DND-41 (cell line): ENCODE data around the gene RUNX1.

Experiments
- ATAC-seq: fragments of 200-7000 bp; cut with Tn5 transposase; 3 replicates; pipeline ENCODE4 v1.9.1; 2021; ENCODE audit warnings: low read depth; ENCODE audit not compliant: insufficient read depth
- DNase-seq: peaks from one replicate; pipeline ENCODE4 v3.0.0-alpha.2; 2020
- H2AFZ ChIP-seq: 2 replicates; pipeline ENCODE4 v1.6.0; 2012; ENCODE audit warnings: low read depth, low read length
- H3K27ac ChIP-seq: 2 replicates; pipeline ENCODE4 v1.5.1; 2012; ENCODE audit warnings: low read length, inconsistent platforms
- H3K27me3 ChIP-seq: fragments of 200-600 bp; sonication (generic); 2 replicates; pipeline ENCODE4 v1.6.0; 2012; ENCODE audit warnings: low read length, mild to moderate bottlenecking, inconsistent platforms; ENCODE audit not compliant: insufficient read depth, poor library complexity
- H3K36me3 ChIP-seq: 2 replicates; pipeline ENCODE4 v1.5.1; 2012; ENCODE audit warnings: low read length, inconsistent platforms; ENCODE audit not compliant: insufficient read depth
- H3K4me1 ChIP-seq: 2 replicates; pipeline ENCODE4 v1.5.1; 2012; ENCODE audit warnings: mild to moderate bottlenecking, low read length; ENCODE audit not compliant: insufficient read depth
- H3K4me2 ChIP-seq: 2 replicates; pipeline ENCODE4 v1.6.0; 2012; ENCODE audit warnings: mild to moderate bottlenecking, moderate library complexity, low read length, inconsistent platforms; ENCODE audit not compliant: insufficient read depth
- H3K4me3 ChIP-seq, 2 experiments: fragments of 200-600 bp in 1 of 2; shearing (Covaris generic) in 1 of 2; 2 replicates each; pipeline ENCODE4 v1.5.1; 2012 to 2016; ENCODE audit warnings: inconsistent platforms in 2 of 2, low read length in 2 of 2, mild to moderate bottlenecking in 2 of 2, low read depth in 1 of 2, moderate library complexity in 1 of 2
- H3K79me2 ChIP-seq: 2 replicates; pipeline ENCODE4 v1.6.0; 2012; ENCODE audit warnings: low read length, inconsistent platforms; ENCODE audit not compliant: insufficient read depth
- H3K9ac ChIP-seq: 2 replicates; pipeline ENCODE4 v1.6.0; 2012; ENCODE audit warnings: low read depth, mild to moderate bottlenecking, inconsistent platforms, low read length, moderate library complexity
- H3K9me3 ChIP-seq: 2 replicates; pipeline ENCODE4 v1.5.1; 2012; ENCODE audit warnings: low read length, moderate library complexity, mild to moderate bottlenecking, inconsistent platforms; ENCODE audit not compliant: insufficient read depth, severe bottlenecking
- H4K20me1 ChIP-seq: 2 replicates; pipeline ENCODE4 v1.6.0; 2012; ENCODE audit warnings: low read length; ENCODE audit not compliant: insufficient read depth
- EZH2 ChIP-seq: IDR thresholded peaks from 3 replicates; pipeline ENCODE4 v1.6.1; 2012; ENCODE audit warnings: borderline replicate concordance, low read depth, mild to moderate bottlenecking, moderate library complexity, low read length, inconsistent platforms; ENCODE audit not compliant: severe bottlenecking
- TF ChIP-seq, protein P1 (sequence below): IDR thresholded peaks from 2 replicates; pipeline ENCODE4 v1.5.1; 2012; ENCODE audit warnings: borderline replicate concordance, low read length, moderate library complexity, mild to moderate bottlenecking; ENCODE audit not compliant: poor library complexity, severe bottlenecking; ENCODE audit errors: extremely low read depth

Gene RUNX1

DNA sequence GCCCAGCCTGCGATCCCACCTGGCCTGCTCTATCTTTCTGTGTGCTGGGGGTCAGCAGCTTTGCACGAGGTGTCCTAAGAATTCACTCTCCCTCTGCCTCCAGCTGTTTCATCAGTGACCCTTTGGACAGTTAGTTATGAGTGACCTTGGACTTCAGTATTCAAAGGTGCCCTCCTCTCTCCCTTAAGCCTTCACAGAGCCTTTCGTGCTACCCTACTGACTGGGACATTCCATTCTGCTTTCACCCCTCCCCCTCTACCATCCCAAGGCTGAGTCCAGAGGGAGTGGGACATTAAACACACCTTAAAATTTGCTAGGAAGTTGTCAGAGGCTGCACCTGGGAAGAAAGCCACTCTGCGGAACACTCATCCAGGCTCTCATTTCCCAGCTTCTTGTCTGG is 208.4 kb downstream of the RUNX1 start:
- Histone ChIP-seq H3K4me1 (no peaks in the 10 kb centered on the region), H3K4me3 (no peak overlapping the region), H3K27me3 (no peaks in the 10 kb centered on the region), H2AFZ (no peak overlapping the region), H3K9me3 (no peaks in the 10 kb centered on the region), H3K9ac (no peak overlapping the region), H3K27ac (no peak overlapping the region), H3K79me2 (peaks cover 91% of the 10 kb centered on the region), H3K4me2 (no peak overlapping the region), H3K36me3 (peaks cover 99% of the 10 kb centered on the region), H4K20me1 (peaks cover 67% of the 10 kb centered on the region)
- DNase-seq (no peak), ATAC-seq (no peak)
- TF ChIP-seq EZH2, result no peak

DNA sequence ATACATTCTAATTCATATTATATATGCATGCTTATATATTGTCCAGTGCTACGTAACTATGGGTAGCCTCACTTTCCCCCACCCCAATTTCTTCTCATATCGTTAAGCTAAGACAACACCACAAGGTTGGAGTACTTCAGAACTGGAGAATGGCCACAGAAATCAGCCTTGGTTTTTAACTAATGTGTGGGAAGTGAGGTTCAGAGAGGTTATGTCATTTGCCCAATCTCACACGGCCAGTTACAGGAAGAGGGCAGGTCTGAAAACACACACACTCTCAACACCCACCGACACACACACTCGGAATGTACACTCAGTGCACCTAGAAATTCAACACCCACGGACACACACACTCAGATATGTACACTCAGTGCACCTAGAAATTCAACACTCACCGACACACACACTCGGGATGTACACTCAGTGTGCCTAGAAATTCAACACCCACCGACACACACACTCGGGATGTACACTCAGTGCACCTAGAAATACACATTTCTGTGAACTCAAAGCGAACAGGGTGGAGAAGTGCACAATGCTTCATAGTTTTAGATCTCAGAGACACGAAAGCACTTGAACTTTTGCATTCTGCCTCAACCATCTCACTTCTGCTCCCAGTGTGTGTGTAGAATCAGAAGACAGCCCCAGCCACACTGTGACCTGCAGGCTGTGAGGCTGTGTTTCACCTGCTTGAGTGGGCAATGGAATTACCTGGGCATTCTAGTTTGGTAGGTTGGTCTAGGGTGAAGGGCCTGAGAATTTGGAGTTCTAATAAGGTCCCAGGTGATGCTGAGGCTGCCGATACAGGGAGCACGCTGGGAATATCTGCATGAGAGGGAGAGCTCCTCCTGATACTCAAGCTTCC is 209.9 kb downstream of the RUNX1 start:
- Histone ChIP-seq H3K27ac (no peak overlapping the region), H2AFZ (no peak overlapping the region), H3K9ac (no peak overlapping the region), H4K20me1 (peaks cover 62% of the 10 kb centered on the region), H3K27me3 (no peaks in the 10 kb centered on the region), H3K9me3 (no peaks in the 10 kb centered on the region), H3K4me1 (no peaks in the 10 kb centered on the region), H3K36me3 (peaks cover 99% of the 10 kb centered on the region), H3K4me2 (no peak overlapping the region), H3K4me3 (no peak overlapping the region), H3K79me2 (peaks cover 89% of the 10 kb centered on the region)
- ATAC-seq (no peak), DNase-seq (no peak)
- TF ChIP-seq, protein P1, sequence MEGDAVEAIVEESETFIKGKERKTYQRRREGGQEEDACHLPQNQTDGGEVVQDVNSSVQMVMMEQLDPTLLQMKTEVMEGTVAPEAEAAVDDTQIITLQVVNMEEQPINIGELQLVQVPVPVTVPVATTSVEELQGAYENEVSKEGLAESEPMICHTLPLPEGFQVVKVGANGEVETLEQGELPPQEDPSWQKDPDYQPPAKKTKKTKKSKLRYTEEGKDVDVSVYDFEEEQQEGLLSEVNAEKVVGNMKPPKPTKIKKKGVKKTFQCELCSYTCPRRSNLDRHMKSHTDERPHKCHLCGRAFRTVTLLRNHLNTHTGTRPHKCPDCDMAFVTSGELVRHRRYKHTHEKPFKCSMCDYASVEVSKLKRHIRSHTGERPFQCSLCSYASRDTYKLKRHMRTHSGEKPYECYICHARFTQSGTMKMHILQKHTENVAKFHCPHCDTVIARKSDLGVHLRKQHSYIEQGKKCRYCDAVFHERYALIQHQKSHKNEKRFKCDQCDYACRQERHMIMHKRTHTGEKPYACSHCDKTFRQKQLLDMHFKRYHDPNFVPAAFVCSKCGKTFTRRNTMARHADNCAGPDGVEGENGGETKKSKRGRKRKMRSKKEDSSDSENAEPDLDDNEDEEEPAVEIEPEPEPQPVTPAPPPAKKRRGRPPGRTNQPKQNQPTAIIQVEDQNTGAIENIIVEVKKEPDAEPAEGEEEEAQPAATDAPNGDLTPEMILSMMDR, result no peak

DNA sequence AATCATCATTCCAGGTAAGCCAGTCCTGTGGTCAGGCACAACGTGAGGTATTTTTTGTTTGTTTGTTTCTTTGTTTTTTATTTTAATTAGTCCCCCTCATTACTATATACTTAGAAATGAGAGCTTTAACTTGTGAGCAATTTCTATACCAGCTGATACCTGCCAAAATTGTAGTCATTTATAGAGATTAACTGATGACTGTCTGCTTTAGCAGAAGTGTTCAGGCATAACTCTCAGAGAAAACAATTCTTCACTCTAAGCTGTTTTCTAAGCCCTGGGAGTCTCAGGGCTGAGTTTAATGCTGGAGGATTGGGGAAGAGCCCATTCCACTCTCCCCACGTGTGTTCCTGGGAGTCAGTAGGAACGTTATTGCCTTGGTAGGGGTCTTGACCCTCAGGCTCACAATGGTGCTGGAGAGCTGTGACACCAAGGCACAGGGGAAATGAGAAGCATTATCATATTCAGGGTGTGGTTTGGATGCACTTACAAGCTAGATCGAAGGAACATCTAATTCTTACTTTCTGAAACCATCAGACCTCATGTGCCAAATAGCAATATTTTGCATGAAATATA is 212.1 kb downstream of the RUNX1 start:
- H3K27ac ChIP-seq, result no peak overlapping the region
- no peaks in the 10 kb centered on the region for H3K4me1 ChIP-seq
- ATAC-seq, result no peak
- H3K9ac ChIP-seq, result no peak overlapping the region
- peaks cover 99% of the 10 kb centered on the region for H3K36me3 ChIP-seq
- H3K79me2 ChIP-seq, result peaks cover 84% of the 10 kb centered on the region
- no peak overlapping the region for H2AFZ ChIP-seq
- no peak overlapping the region for H3K4me3 ChIP-seq
- H4K20me1 ChIP-seq, result peaks cover 48% of the 10 kb centered on the region
- TF ChIP-seq EZH2, result no peak
- TF ChIP-seq, protein P1, result no peak
- H3K4me2 ChIP-seq, result no peak overlapping the region
- no peak for DNase-seq
- no peaks in the 10 kb centered on the region for H3K9me3 ChIP-seq
- H3K27me3 ChIP-seq, result no peaks in the 10 kb centered on the region

DNA sequence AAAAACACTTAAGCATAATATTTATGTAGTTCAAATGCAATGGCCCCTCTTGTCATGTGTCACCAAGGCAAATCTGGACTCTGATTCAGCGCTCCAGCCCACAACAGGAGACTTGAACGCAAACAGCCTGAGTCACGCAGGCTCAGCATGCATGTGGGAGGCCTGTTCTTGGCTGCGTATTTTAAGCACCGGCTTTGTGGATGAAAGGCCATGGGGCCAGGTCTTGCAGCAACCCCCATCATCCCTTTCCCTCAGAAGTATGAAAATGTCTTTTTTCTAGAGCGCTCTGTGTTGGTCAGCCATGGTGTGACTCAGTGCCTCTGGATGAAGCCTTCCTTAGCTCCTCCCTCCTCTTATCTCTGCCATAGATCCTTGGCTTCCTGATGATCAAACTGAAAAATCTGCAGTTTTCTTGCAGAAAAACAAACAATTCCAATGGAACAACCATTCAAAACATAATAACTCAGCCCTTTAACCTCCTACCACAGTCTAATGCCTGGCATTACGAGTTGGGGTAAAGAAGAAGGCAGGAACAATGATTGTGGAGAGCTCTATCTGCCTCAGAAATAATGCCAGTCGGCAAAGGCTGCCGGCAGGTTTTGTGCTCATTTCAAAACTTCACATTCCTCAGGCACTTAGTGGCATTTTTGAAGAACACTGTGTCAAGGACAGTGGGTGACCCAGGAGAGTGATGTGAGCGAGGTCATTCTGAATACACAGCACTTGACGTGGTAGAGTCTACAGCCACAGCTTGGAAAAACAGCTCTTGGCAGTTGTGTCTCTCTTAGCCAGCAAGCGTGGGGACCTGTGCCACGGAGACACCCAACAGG is 212.8 kb downstream of the RUNX1 start:
- no peak for TF ChIP-seq EZH2
- TF ChIP-seq, protein P1, result no peak
- no peak for DNase-seq
- H3K4me3 ChIP-seq, result no peak overlapping the region

More for the DNA sequence above, 212.8 kb downstream of the RUNX1 start:
- no peak for ATAC-seq
- no peaks in the 10 kb centered on the region for H3K27me3 ChIP-seq
- no peak overlapping the region for H3K9ac ChIP-seq
- peaks cover 82% of the 10 kb centered on the region for H3K79me2 ChIP-seq
- H3K4me2 ChIP-seq, result no peak overlapping the region
- H3K4me1 ChIP-seq, result no peaks in the 10 kb centered on the region
- no peak overlapping the region for H3K27ac ChIP-seq
- H3K36me3 ChIP-seq, result peaks cover 99% of the 10 kb centered on the region
- H4K20me1 ChIP-seq, result peaks cover 42% of the 10 kb centered on the region
- H2AFZ ChIP-seq, result no peak overlapping the region
- no peaks in the 10 kb centered on the region for H3K9me3 ChIP-seq
